Left cardiac atrium (tissue), 4 donors: ENCODE measurements around the gene BICDL2. TPM values are rescaled to one million over a fixed set of nuclear protein-coding genes. Genes with fewer than 3 reads are reported as not detected.

Source experiments
- ATAC-seq, 2 donors: fragments of 200-7000 bp; cut with Tn5 transposase; one replicate each; pipeline ENCODE4 v1.9.1; 2020; ENCODE audit warnings: mild to moderate bottlenecking in 2 of 2, moderate library complexity in 2 of 2
- DNase-seq: peaks from one replicate; pipeline ENCODE4 v3.0.0-alpha.2; 2020
- intact Hi-C, 2 donors: fragments of 100-400 bp; cut with DNase I; formaldehyde crosslinking; loops; one replicate each; pipeline versions ENCODE4 v1.14.1 to v1.15.1; 2022 to 2023
- total RNA-seq, 2 donors: library from RNA; stranded (reverse); fragmentation: NEBNext Ultra II Directional; extraction: Animal tissue kit (Norgen Biotek cat#: 25700); gene quantifications; one replicate each; pipeline ENCODE4 v1.2.1, GENCODE V29; 2021
- donor health status: DM: no; HTN: yes; CAD: no.
- donor health status: DM: no; HTN: yes; CAD: no; lungs with severe emphysema.
- donor health status: DM: yes; HTN: yes; CAD: no.
- donor health status: Dilated cardiomyopathy.

The BICDL2 gene
- total RNA-seq, 2 donors from 2014 or later = not detected

- ATAC-seq = no peak
- intact Hi-C loops = no loop called here
- no peak for DNase-seq
These were observed 17.0 kb downstream of the BICDL2 start for GRCh38 chr16:3019594-3020246.

- intact Hi-C loops = no loop called here
- DNase-seq (no peak), ATAC-seq (no peak)
These were observed 18.8 kb downstream of the BICDL2 start, which contains the start of gene CLDN6 for GRCh38 chr16:3017794-3018506. Gene CLDN6, minus strand, starts transcription at chr16:3018183. Its CDS starts 2,162 bp downstream, at chr16:3016021.

- ATAC-seq = no peak
- DNase-seq = no peak
- intact Hi-C loops = no loop called here
These were observed 19.4 kb downstream of the BICDL2 start for GRCh38 chr16:3017344-3017743.

- intact Hi-C loops = no loop called here
- DNase-seq (no peak), ATAC-seq (no peak)
These were observed 20.8 kb downstream of the BICDL2 start for GRCh38 chr16:3015865-3016521.

GRCh38 chr16:3014971-3015370 is 21.8 kb downstream of the BICDL2 start:
- ATAC-seq (no peak), DNase-seq (no peak)
- intact Hi-C loops = no loop called here

- ATAC-seq (no peak), DNase-seq (no peak)
- intact Hi-C loops = no loop called here
These were observed 22.6 kb downstream of the BICDL2 start for GRCh38 chr16:3013998-3014690.

GRCh38 chr16:3013491-3013951 is 23.2 kb downstream of the BICDL2 start:
- intact Hi-C loops = no loop called here
- ATAC-seq (no peak), DNase-seq (no peak)

- ATAC-seq (no peak), DNase-seq (no peak)
- intact Hi-C loops = no loop called here
These were observed 23.8 kb downstream of the BICDL2 start, which contains the start of gene CLDN9 for GRCh38 chr16:3012828-3013420. Gene CLDN9, plus strand, starts transcription at chr16:3012923. Its CDS starts 440 bp downstream, at chr16:3013363.

- ATAC-seq (no peak), DNase-seq (no peak)
- intact Hi-C loops = no loop called here
These were observed 24.5 kb downstream of the BICDL2 start for GRCh38 chr16:3012246-3012645.

GRCh38 chr16:3010510-3010909 is 26.2 kb downstream of the BICDL2 start:
- ATAC-seq (no peak), DNase-seq (no peak)
- intact Hi-C loops = no loop called here

- intact Hi-C loops = no loop called here
- no peak for ATAC-seq
These were observed 27.0 kb downstream of the BICDL2 start for GRCh38 chr16:3009568-3010390.

GRCh38 chr16:3008690-3009037 is 28.1 kb downstream of the BICDL2 start:
- intact Hi-C loops = no loop called here
- no peak for ATAC-seq

More at GRCh38 chr16:3009568-3010390, 27.0 kb downstream of the BICDL2 start:
- no peak for DNase-seq

GRCh38 chr16:3007957-3008689 is 28.6 kb downstream of the BICDL2 start:
- DNase-seq (no peak), ATAC-seq (no peak)
- intact Hi-C loops = no loop called here

More at GRCh38 chr16:3008690-3009037, 28.1 kb downstream of the BICDL2 start:
- no peak for DNase-seq

- intact Hi-C loops = no loop called here
- no peak for ATAC-seq
These were observed 29.4 kb downstream of the BICDL2 start for GRCh38 chr16:3007059-3007956.

GRCh38 chr16:3004781-3005284 is 31.9 kb downstream of the BICDL2 start:
- ATAC-seq (no peak), DNase-seq (no peak)
- intact Hi-C loops = no loop called here

More at GRCh38 chr16:3007059-3007956, 29.4 kb downstream of the BICDL2 start:
- no peak for DNase-seq

- DNase-seq (no peak), ATAC-seq (no peak)
- intact Hi-C loops = no loop called here
These were observed 32.4 kb downstream of the BICDL2 start for GRCh38 chr16:3004319-3004718.
